Stimulated activated CD8-positive, alpha-beta memory T cell treated with anti-CD3 and anti-CD28 coated beads, Interleukin-7, amount 100 ng/mL, for 1 hour (primary cell): ENCODE results near the gene GPR160.

ENCODE experiments used
- DNase-seq, 2 donors: peaks; one replicate each; pipeline ENCODE4 v3.0.0-alpha.2; 2020; ENCODE audit warnings: low read depth in 2 of 2

Gene GPR160

DNA sequence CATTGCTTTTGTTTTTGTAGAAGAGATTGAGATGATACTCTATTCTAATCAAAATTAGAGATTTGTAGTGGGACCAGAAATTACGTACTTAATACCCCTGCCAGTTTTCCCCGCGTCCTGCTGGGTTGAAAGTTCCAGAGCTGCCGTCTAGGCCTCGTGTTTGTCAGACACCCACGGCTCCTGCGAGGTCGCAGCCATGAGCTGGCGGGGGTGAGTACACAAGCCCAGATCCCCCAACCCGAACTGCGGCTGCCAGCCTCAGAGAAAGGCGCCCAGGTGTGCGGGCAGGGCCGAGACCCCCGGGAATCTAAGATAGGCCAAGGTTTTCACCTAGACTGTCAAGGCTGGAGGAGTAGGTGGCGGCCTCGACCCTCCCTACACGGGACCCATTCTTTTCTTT, 26.3 kb downstream of the GPR160 start:
- no peak for DNase-seq

DNA sequence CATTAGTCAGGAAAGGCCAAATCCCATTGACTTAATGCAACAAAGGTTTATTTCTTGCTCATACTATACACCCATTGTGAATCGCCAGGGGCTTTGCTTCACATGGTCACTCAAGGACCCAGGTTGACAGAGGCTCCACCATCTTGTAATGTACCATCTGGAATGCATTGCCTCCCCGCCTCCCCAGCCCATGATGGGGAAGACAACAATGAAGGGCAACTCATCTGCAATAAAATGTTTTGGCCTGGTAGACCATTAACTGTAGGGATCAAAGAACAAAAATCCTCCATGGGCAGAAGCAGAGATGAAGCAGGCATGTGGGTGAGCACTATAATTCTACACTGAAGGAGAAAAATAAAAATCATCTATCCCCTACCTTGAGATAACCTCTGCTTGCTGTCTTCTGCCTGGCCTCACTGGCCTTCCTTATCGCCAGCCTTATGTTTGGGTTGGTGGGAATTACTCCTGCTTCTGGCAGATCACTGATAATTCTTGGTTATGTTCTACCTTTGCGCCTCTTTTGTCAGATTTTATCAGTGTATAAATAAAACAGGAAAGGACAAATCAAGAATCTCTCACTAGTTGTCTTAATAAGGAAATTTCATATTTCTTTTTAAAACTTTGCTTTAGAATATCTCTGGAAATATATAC, 37.8 kb downstream of the GPR160 start:
- DNase-seq, result no peak

DNA sequence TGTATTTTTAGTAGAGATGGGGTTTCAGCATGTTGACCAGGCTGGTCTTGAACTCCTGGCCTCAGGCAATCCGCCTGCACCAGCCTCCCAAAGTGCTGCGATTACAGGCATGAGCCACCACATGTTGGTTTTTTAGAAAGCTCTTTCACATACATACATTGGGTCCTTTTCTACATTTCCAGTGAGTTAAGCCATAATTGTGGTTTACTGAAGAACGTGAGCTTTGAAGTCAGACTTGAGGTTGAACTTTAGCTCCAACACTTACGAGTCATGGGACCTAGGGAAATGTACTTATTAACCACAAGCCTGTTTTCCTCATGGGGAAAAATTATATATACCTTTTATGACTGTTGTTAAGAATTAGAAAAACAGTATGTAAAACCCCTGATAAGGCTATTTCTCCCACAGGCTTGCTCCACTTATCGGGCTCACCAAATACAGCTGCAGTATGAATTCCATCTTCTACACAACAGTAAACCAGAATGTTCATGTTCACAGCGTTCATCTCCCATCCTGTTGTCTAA, 39.0 kb downstream of the GPR160 start:
- DNase-seq, result no peak

DNA sequence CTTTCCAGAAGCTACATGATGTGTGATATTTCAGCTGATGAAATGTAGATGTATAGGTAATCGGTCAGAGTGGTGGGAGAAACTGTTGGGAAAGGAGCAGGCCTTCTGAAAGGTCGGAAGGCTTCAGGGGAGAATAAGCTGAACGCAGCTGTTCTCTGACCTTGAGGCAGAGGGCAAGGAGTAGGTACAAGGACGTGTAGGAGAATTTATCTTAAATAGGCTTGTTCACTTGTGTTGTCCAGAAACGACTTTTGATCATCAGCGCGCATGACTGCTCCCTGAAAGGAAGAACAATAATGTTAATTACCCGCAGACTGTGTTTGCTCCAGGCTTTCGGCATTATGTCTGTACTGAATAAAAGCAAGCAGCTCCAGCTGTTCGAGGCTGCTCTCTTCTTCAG, 39.6 kb downstream of the GPR160 start:
- DNase-seq, result no peak

DNA sequence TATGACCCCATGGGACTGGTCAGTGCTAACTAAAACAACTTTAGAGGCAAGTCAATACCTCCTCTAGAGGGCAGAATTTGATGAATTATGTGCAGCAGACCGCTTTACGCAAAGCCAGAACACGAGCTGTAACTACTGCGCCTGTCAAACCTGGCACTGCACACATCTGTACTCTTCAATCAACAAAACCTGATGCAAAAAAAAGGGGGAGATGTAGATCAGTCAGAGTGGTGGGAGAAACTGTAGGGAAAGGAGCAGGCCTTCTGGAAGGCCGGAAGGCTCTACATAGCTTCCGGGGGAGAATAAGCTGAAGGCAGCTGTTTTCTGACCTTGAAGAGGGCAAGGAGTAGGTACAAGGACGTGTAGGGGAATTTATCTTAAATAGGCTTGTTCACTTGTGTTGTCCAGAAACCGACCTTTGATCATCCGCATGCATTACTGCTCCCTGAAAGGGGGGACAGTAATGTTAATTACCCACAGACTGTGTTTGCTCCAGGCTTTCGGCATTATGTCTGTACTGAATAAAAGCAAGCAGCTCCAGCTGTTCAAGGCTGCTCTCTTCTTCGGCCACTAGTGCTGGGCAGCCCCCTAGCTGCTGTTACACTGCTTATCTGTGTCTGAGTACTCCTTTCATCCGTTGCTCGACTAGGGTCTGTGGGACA, 41.0 kb downstream of the GPR160 start:
- no peak for DNase-seq

DNA sequence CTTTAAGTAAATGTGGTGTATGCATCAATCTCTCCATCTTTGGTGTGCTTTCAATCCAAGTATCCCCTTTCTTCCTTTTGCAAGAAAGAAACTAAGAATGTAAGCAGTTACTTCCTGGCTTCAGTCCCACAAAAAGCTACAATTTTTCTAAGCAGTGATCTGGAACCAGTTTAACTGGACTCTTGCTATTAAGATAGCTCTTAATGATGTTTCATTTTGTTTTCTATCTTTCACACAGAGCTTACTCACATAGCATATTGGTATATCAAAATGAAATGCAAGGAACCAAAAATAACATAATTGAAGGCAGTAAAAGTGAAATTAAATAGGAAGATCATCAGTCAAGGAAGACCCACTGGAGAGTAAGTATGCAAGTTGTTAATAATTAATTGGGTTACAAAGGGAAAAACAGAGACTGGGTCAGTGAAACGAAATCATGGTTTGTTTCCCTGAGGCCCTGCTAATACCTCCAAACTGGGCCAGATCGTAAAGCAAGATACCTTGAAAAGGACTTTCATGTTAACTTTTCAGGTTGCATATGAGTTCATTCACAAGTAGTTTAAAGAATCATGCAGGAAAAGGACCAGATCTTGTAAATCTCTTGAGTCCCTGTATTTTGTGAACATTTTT, 41.9 kb downstream of the GPR160 start:
- no peak for DNase-seq

DNA sequence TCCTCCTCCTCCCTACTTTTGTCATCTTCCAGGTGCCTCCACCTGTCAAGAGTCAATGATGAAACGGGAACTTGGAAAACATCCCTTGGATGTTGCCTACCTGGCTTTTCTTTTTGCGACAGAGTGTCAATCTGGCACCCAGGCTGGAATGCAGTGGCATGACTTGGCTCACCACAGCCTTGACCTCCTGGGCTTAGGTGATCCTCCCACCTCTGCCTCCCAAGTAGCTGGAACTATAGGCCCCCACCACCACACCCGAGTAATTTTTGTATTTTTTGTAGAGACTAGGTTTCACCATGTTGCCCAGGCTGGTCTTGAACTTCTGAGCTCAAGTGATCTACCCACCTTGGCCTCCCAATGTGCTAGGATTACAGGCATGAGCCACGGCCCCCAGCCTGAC, 42.8 kb downstream of the GPR160 start:
- DNase-seq, result no peak

DNA sequence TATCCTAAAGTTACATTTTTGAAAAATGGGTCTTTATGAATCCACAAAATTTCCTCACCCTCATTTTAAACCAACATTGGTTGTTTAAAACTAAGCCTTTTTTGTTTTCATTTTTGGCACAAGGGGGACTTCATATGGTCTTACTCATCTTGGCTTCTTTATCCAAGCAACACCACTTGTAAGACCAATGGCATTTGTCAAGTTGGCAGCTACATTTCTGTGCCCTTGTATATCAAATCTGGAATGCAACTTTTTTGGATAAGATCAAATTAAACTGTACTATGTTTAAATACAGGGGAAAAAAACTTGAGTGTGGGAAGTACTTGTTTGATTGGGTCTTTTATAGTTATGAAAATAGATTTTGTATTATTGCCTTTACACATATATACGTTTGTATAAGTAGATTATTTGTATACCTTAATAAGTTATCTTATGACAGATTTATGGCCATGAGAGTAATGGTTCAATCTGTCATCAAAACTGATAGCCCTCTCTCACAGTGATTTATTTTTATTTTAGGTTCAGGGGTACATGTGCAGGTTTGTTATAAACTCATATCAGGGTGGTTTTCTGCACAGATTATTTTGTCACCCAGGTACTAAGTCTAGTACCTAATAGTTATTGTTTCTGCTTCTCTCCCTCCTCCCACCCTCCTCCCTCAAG, 43.4 kb downstream of the GPR160 start:
- no peak for DNase-seq

DNA sequence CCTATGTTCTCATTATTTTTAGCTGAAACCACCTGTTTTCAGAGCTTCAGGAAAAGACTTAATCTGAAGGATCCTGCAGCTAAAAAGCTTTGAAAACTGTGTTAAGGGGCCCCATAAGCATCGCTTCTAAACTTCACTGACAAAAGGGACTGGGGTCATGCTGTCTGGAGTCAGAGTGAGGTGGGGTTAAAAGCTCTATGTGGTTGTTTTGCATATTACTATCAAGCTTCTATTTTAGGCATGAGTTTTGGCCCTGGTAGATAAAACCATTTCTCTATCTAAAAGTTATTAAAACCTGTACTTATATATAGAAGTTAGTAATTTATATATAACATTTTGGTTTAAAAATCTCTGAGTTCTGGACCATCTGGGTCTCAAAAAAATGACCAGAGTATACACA, 45.5 kb downstream of the GPR160 start:
- no peak for DNase-seq

DNA sequence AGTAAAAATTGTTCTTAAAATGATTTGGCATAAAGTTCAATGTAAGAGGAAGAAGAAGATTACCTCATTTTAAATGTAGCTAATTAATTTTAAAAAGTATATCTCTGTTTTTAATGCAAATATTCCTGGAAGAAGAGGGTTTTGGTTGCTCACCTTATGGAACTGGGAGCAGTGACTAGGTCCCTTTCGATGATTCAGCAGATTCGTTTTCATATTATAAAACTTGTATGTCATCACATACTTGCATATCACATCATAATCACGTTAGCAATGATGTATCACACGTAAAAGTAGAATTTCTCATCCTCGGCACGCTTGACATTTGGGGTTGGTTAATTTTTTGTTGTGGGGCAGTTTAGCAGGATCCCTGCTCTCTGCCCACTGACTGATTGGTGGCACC, 47.6 kb downstream of the GPR160 start:
- no peak for DNase-seq

DNA sequence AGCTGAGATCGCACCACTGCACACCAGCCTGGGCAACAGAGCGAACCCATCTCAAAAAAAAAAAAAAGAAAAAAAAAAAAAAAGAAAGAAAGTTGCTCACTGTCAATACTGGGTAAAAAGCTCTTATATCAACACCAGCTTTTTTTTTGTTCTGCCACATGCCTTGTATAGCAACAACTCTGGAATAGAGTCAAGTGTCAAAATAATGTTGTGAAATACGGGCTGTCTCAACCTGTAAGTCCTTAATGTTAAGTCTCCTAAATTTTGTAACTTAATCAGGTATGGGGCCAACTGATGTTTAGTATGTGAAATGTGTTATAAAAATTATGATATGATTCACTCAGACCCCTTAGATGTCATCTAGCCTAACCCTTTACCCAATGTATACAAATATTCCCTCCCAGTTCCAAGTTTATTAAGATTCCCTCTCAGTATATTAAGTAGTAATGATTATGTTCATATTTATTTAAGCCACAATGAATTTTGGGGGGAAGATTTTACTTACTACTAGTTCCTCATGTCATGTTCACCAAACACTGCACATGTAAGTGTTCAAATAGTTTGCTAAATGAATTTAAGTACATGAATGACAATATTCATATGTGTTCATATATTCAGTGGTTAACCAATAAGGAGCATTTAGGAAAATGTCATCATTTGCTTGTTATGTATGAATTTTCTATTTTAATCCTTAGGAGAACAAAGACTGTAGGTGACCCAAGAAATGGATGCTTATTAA, 52.2 kb downstream of the GPR160 start:
- no peak for DNase-seq

DNA sequence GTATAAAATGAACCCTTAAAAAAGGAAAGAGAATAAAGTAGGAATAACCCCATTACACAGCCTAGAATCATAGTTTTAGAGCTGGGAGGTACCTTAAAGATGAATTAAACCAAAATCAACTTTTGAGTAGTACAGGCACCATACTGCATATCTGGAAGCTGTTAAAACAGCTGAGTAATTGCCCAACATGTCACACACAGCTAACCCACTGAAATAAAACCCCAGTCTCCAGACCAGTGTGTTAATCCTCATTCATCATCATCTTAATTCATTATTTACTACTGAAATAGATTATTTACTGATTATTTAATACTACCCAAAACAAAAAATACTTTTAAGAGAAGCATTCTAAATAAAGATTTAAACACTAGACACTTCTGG, 52.8 kb downstream of the GPR160 start:
- DNase-seq, result no peak

DNA sequence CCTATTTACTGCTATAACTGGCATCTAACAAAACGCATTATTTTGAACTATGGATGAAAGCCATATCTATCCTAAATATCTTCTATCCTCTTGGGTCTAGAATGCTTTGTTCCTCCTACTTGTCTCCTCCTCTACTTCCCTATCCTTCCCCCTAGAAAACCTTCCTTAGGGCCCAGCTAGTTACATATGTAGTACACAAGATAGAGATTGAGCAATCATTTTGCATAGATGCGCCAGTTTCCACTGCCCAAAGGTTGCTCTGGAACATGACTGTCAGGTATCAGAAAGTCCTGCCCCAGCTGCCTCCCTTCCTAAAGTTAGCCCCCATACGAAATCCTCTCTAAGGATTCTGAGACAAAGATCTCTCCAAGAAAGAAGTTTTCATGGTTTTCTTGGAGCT, 55.1 kb downstream of the GPR160 start:
- no peak for DNase-seq

DNA sequence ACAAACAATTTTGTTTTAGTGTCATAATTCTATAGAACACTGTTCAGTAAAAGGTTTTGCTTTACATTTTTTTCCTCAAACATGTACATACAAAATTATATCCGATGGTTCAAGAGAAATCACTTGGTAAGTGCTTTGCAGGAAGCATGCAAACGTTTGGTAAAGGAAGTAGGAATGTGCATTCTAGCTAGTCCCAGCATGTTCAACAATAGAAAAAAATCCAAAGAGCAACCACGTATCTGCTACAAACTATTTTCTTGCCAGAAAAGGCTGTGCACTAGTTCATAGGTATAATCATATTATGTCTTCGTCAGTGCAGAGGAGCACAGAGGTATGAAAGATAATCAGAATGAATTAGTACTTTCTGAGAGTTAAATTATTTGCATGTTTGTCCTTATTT, 58.0 kb downstream of the GPR160 start:
- no peak for DNase-seq

DNA sequence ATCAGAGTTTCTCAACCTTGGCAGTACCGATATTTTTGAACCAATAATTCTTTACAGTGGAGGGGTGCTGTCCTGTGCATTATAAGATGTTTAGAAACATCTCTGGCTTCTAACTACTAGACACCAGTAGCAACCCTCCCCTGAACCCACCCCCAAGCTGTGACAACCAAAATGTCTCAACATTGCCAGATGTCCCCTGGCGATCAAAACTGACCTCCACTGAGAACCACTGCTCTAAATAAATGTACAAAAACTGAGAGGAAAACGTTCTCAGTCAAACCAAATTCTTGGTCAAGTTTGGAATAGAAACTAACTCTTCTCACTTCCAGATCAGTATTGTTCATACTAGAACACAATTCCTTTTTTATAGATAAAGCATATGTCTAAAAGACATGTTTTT, 58.5 kb downstream of the GPR160 start:
- no peak for DNase-seq

DNA sequence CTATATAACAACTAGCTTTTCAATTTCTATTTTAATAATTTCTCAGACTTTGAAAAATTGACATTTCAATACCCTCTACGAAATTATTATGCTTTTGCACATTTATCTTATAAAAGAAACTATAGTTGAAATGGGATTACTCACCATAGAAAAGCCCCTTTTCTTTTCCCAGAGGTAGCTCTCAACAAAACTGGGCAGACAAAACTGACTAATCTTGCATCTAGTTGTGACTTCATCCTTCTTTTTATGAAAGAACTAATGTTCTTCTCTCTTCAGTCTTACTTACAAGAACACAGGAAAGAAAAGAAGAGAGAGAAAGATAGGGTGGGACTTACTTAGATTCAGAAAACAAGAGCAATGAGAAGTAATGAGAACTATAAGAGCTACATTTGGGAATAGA, 61.0 kb downstream of the GPR160 start:
- no peak for DNase-seq

DNA sequence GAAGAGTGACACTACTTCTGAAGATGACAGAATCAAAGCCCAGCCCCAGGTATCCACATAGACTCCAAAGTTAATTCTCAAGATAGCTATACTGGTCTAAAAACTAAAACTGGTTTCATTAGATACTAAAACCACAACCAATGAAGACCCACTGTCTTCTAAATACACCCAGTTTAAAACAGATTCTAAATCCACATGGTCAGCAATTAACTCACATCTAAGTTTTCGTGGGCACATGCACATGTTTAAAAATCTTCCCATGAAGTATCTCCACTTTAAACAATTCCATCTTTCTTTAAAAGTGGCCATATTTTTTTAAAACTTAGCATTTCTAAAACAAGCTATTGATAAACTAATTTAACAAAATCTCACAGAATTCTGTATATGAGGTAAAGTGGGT, 63.1 kb downstream of the GPR160 start:
- no peak for DNase-seq

DNA sequence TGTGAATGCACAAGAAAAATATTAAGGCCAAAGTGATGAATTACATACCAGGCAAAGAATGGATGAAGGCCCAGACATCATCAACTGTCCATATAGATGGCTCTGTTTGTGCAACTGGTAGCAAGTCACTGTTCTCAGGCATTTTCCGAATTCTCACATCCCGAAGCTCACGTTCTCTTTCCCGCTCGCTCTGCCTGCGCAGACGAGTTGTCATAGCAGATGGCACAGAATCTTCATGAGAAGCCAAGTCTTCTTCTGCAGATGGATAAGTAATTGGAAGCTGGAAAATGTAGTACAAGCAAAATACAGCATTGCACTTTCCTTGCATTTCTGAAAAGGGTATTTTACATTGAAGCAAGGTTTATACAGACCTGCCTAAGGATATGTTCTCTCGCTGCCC, 64.6 kb downstream of the GPR160 start:
- no peak for DNase-seq

DNA sequence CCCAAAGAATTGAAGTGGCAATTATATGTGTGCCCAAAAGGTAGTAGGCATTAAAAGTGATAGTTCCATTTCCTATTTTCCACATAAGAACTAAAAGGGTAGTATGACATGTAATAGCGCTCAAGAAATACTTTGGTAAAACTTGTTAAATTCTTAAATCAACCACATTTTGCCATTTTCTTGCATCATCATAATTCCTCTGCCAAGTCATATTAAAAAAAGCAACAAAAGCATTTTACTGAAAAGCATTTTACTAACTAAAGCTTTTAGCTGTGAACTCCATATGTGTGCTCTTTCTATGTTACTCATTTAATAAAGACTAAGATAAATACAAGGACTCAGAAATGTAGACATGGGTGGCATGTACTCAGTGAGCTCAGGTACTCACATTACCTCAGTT, 70.1 kb downstream of the GPR160 start:
- no peak for DNase-seq

DNA sequence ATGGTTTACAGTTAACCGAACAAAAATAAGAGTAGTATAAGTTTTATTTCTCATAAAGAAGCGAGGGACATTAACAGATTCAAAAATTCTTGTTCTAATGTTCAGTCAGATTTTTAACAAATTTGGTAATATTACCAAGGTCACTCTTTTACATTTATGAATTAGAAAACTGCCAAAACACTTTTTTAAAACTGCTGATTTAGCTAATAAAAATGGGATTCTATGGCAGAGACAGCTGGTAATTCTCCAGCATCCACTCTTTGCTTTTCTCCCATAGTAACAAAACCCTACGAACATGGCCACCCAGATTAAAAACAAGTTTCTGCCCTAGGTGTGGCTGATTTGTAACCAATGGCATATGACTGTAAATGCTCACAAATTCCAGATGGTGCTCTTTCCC, 71.2 kb downstream of the GPR160 start:
- no peak for DNase-seq

DNA sequence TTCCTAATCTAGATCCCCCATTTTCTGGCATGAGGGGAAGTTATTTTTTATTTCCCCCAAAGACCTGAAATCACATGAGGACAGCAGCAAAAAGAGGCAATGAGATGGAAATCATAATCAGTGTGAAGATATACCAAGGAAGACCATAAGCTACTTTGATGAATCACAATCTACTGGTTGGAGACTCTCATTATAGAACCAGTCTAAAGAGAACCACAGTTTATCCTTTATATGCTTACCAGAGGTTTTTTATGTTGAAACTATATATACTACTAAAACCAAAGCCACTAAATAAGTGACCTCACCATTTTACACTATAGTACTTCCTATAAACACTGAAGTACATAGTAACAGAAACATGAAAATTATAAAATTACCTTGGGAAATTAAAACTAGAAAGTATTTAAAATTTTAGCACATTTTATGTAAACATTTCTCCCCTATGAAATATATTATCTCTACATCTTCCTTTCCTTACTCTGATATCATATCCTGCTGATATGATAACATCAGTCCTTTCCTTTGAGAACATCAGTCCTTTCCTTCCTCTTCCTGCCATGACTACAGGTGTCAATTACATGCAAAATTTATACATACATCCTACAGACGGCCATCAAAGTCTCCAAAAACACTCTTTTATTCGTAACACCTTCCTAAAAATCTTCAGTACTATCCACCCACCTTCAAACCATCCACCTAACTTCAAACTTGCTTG, 71.9 kb downstream of the GPR160 start:
- no peak for DNase-seq
